ENCODE data around the gene ROR1. TPM values are rescaled to one million over a fixed set of nuclear protein-coding genes. Genes with fewer than 3 reads are reported as not detected.

ROR1 gene
- not detected for total RNA-seq
- polyA plus RNA-seq: not detected

DNA sequence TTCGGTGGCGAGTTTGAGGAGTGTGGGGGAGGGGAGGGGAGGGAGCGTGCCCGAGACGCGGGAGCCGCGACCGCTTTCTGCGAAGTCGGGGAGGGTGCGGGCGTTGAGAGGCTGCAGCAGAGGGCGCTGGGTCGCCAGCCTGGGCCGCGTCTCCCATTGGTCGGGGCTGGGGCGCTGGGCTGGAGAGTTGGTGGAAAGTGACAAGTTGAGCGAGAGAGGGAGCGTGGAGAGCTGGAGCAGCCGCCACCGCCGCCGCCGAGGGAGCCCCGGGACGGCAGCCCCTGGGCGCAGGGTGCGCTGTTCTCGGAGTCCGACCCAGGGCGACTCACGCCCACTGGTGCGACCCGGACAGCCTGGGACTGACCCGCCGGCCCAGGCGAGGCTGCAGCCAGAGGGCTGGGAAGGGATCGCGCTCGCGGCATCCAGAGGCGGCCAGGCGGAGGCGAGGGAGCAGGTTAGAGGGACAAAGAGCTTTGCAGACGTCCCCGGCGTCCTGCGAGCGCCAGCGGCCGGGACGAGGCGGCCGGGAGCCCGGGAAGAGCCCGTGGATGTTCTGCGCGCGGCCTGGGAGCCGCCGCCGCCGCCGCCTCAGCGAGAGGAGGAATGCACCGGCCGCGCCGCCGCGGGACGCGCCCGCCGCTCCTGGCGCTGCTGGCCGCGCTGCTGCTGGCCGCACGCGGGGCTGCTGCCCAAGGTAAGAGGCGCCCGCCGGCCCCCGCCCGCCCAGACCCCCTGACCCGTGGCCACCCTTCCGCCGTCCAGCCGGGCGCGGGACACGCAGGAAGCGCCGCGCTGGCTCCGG, at the start of gene ROR1:
ROR1 (plus strand) TSS at position 203 of the 802 bp plus-strand sequence.
- peaks cover 63% of the 10 kb centered on the region for H3K27me3 Mint-ChIP-seq
- Histone ChIP-seq H3K4me3 (ENCODE audit: low read depth, low read length) (no peak within 1 kb of the TSS), H3K36me3 (ENCODE audit: control insufficient read depth, insufficient read depth, low read length) (no peaks in the 10 kb centered on the region), H3K4me1 (ENCODE audit: control insufficient read depth, insufficient read depth, low read length, poor library complexity, severe bottlenecking) (peaks cover 14% of the 10 kb centered on the region), H3K9me3 (ENCODE audit: control insufficient read depth in 2 of 2, low read length in 2 of 2) (no peaks in the 10 kb centered on the region), H3K27me3 (ENCODE audit: control insufficient read depth, insufficient read depth, low read length) (peaks cover 30% of the 10 kb centered on the region), H3K27ac (ENCODE audit: insufficient read depth, low read length, poor library complexity, severe bottlenecking) (no peak within 1 kb of the TSS)
- peak within 1 kb of the TSS in 3 of 4 donors; percentile 74 to 88 (median 80) for H3K4me3 Mint-ChIP-seq
- no peaks in the 10 kb centered on the region for H3K36me3 Mint-ChIP-seq
- peak; percentile 47 to 68 for ATAC-seq (ENCODE audit: low read depth in 2 of 2)
- H3K4me1 Mint-ChIP-seq: peaks cover 0 to 17% (median 14%) of the 10 kb centered on the region in 4 donors
- DNase-seq: peak in 2 of 3 donors; percentile 7 to 57
- peaks cover 0 to 2% (median 0%) of the 10 kb centered on the region in 7 donors for H3K9me3 Mint-ChIP-seq
- no peak within 1 kb of the TSS for H3K27ac Mint-ChIP-seq

DNA sequence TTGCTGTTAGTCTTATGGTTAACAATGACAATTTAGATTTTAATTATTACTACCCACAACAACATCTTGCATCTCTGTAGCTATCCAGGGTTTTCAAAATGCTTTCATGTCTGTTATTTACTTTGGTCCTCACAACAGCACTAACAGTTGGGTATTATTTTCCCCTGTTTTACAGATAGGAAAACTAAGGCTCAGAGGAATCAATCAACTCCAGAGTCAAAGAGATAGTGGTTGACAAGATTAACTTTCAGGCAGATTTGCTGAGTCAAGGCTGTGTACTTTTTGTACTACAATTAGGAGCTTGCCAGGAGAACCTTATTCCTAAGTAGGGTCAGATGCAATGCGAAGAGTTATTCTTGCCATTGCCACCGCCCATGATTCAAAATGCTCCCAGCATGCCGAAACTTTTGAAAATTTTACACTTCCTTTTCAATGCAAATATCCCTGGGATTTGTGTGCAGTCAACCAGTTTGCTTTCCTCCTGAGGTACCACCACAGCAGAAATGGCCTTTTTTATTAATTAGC, 49.4 kb upstream of the ROR1 start:
- Mint-ChIP-seq H3K27me3 (no peaks in the 10 kb centered on the region), H3K4me3 (no peak overlapping the region), H3K36me3 (no peaks in the 10 kb centered on the region), H3K27ac (no peak overlapping the region), H3K4me1 (no peaks in the 10 kb centered on the region), H3K9me3 (no peaks in the 10 kb centered on the region)
- H3K9me3 ChIP-seq (ENCODE audit: control insufficient read depth in 2 of 2, low read length in 2 of 2): no peaks in the 10 kb centered on the region
- H3K4me1 ChIP-seq (ENCODE audit: control insufficient read depth, insufficient read depth, low read length, poor library complexity, severe bottlenecking): no peaks in the 10 kb centered on the region
- no peak overlapping the region for H3K4me3 ChIP-seq (ENCODE audit: low read depth, low read length)
- H3K36me3 ChIP-seq (ENCODE audit: control insufficient read depth, insufficient read depth, low read length): no peaks in the 10 kb centered on the region
- DNase-seq (no peak), ATAC-seq (ENCODE audit: low read depth in 2 of 2) (no peak)
- no peak overlapping the region for H3K27ac ChIP-seq (ENCODE audit: insufficient read depth, low read length, poor library complexity, severe bottlenecking)
- H3K27me3 ChIP-seq (ENCODE audit: control insufficient read depth, insufficient read depth, low read length): peaks cover 2% of the 10 kb centered on the region

DNA sequence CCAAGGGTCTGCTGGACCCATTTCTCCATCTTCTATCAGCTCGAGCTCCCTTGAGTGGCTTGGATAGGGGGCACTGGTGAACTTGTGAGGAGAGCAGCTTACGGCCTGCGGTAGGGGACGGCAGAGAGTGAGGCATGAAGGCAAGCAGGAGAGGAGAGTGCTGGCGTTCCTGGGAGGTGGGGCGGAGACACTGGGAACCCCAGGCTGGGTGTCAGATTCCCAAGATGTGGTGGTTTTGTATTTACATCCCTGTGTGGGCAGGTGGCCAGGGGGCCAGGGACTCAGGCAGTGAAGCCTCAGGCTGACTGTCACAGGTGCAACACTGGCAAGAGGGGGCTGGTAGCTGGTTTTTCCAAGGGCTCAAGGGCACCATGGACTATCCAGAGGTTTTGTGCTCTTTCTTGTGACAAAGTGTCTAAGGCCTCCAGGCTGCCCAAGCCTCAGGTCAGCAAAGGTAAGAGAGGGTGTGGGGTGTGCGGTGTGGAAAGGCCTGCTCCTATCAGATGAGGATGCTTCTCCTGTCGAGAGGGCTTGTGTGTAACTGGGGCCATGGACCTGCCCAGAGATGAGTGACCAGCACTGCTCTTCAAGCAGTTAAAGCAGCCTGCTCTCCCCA, 45.1 kb upstream of the ROR1 start:
- no peaks in the 10 kb centered on the region for H3K4me1 Mint-ChIP-seq
- no peak overlapping the region for H3K4me3 Mint-ChIP-seq
- no peaks in the 10 kb centered on the region for H3K4me1 ChIP-seq (ENCODE audit: control insufficient read depth, insufficient read depth, low read length, poor library complexity, severe bottlenecking)

DNA sequence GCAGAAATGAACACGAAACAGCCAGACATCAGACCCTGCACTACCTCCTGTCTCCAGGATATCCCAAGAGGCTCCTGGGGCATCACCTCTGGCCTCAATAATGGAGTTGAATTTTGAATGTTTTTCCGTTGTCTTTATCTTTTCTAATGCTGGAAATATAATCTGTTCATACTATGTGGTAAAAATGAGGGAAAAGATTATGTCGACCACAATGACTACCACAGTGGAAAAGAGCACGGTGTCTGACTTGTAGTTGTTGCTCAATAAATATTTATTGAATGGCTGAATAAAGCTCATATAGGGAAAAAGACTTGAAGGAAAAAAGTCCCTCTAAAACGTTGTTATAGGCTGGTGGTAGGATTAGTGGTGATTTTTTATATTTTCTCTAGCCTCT, 44.6 kb upstream of the ROR1 start:
- Histone ChIP-seq H3K9me3 (ENCODE audit: control insufficient read depth in 2 of 2, low read length in 2 of 2) (no peaks in the 10 kb centered on the region), H3K4me1 (ENCODE audit: control insufficient read depth, insufficient read depth, low read length, poor library complexity, severe bottlenecking) (no peaks in the 10 kb centered on the region), H3K27me3 (ENCODE audit: control insufficient read depth, insufficient read depth, low read length) (no peaks in the 10 kb centered on the region), H3K27ac (ENCODE audit: insufficient read depth, low read length, poor library complexity, severe bottlenecking) (no peak overlapping the region), H3K4me3 (ENCODE audit: low read depth, low read length) (no peak overlapping the region), H3K36me3 (ENCODE audit: control insufficient read depth, insufficient read depth, low read length) (no peaks in the 10 kb centered on the region)
- no peak overlapping the region for H3K27ac Mint-ChIP-seq
- no peak for DNase-seq
- no peak for ATAC-seq (ENCODE audit: low read depth in 2 of 2)
- H3K36me3 Mint-ChIP-seq: no peaks in the 10 kb centered on the region
- no peaks in the 10 kb centered on the region for H3K4me1 Mint-ChIP-seq
- peaks cover 0 to 1% (median 0%) of the 10 kb centered on the region in 7 donors for H3K9me3 Mint-ChIP-seq
- H3K27me3 Mint-ChIP-seq: no peaks in the 10 kb centered on the region
- H3K4me3 Mint-ChIP-seq: no peak overlapping the region

More for the DNA sequence above, 45.1 kb upstream of the ROR1 start:
- H3K36me3 ChIP-seq (ENCODE audit: control insufficient read depth, insufficient read depth, low read length): no peaks in the 10 kb centered on the region
- H3K9me3 ChIP-seq (ENCODE audit: control insufficient read depth in 2 of 2, low read length in 2 of 2): no peaks in the 10 kb centered on the region
- no peaks in the 10 kb centered on the region for H3K27me3 ChIP-seq (ENCODE audit: control insufficient read depth, insufficient read depth, low read length)
- Mint-ChIP-seq H3K36me3 (no peaks in the 10 kb centered on the region), H3K27me3 (no peaks in the 10 kb centered on the region), H3K9me3 (peaks cover 0 to 1% (median 0%) of the 10 kb centered on the region in 7 donors), H3K27ac (no peak overlapping the region)
- H3K27ac ChIP-seq (ENCODE audit: insufficient read depth, low read length, poor library complexity, severe bottlenecking): no peak overlapping the region
- DNase-seq: no peak
- H3K4me3 ChIP-seq (ENCODE audit: low read depth, low read length): no peak overlapping the region
- no peak for ATAC-seq (ENCODE audit: low read depth in 2 of 2)

DNA sequence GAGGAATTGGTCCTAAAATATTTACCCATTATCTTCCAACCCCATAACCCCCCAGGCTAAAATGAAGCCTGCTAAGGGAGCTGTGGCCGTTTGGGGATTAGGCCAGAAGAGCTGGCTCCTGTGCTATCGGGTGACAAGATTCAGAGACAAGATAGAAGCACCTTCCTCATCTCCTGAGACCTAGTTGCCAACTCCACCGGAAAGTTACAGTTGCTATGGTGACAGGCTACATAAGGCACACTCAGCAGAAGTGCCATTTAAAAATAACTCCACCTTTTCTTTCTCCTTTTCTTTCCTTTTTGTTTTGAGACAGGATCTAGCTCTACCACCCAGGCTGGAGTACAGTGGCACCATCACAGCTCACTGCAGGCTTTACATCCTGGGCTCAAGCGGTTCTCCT, 43.6 kb upstream of the ROR1 start:
- H3K9me3 ChIP-seq (ENCODE audit: control insufficient read depth in 2 of 2, low read length in 2 of 2): no peaks in the 10 kb centered on the region
- H3K9me3 Mint-ChIP-seq: peaks cover 0 to 1% (median 0%) of the 10 kb centered on the region in 7 donors
- H3K4me3 Mint-ChIP-seq: no peak overlapping the region
- no peaks in the 10 kb centered on the region for H3K27me3 ChIP-seq (ENCODE audit: control insufficient read depth, insufficient read depth, low read length)
- H3K27ac ChIP-seq (ENCODE audit: insufficient read depth, low read length, poor library complexity, severe bottlenecking): no peak overlapping the region
- no peak for ATAC-seq (ENCODE audit: low read depth in 2 of 2)
- no peaks in the 10 kb centered on the region for H3K27me3 Mint-ChIP-seq
- H3K27ac Mint-ChIP-seq: no peak overlapping the region
- no peak for DNase-seq
- H3K4me3 ChIP-seq (ENCODE audit: low read depth, low read length): no peak overlapping the region
- no peaks in the 10 kb centered on the region for H3K4me1 Mint-ChIP-seq
- H3K36me3 Mint-ChIP-seq: no peaks in the 10 kb centered on the region
- H3K4me1 ChIP-seq (ENCODE audit: control insufficient read depth, insufficient read depth, low read length, poor library complexity, severe bottlenecking): no peaks in the 10 kb centered on the region
- no peaks in the 10 kb centered on the region for H3K36me3 ChIP-seq (ENCODE audit: control insufficient read depth, insufficient read depth, low read length)

DNA sequence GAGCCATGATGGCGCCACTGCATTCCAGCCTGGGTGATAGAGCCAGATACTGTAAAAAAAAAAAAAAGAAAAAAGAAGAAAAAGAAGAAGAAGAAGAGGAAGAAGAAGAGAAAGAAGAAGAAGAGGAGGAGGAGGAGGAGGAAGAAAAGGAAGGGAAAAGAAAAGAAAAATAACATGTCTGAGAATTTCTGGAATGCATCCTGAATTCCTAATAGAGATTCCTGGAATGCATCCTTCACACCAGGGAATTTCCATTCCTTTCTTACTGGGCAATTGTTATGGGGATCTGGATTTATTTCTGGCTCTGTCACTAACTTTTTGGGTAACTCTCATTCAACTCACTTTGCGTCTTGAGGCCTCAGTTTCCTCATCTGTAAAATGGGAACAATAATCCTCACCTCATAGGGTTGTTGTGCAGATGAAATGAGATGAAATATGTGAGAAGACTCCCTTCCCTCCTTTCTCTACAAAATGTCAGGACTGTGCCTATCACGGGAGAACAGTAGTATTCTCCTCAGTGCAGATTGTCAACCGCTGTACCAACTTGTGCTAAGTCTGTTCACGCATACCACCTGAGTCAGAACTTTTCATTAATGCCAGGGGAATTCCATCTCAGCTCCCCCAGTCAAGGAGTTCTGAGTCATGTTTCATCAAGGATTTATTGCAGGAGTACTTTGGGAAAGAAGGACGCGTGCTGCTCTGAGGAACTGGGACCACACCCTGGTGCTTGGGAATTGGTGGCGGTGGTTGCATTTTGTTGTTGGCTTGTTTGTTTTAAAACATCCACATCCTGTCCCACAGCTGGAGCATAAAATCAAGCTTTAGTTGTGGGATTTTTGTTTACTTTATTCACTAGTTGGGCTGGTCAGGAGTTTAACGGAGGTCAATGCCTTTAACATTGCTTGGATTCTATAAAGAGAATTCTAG, 42.4 kb upstream of the ROR1 start:
- Mint-ChIP-seq H3K4me1 (no peaks in the 10 kb centered on the region), H3K4me3 (no peak overlapping the region), H3K27ac (no peak overlapping the region), H3K27me3 (no peaks in the 10 kb centered on the region), H3K36me3 (no peaks in the 10 kb centered on the region), H3K9me3 (peaks cover 0 to 2% (median 0%) of the 10 kb centered on the region in 7 donors)
- Histone ChIP-seq H3K36me3 (ENCODE audit: control insufficient read depth, insufficient read depth, low read length) (no peaks in the 10 kb centered on the region), H3K9me3 (ENCODE audit: control insufficient read depth in 2 of 2, low read length in 2 of 2) (no peaks in the 10 kb centered on the region), H3K27ac (ENCODE audit: insufficient read depth, low read length, poor library complexity, severe bottlenecking) (no peak overlapping the region), H3K27me3 (ENCODE audit: control insufficient read depth, insufficient read depth, low read length) (no peaks in the 10 kb centered on the region), H3K4me1 (ENCODE audit: control insufficient read depth, insufficient read depth, low read length, poor library complexity, severe bottlenecking) (no peaks in the 10 kb centered on the region), H3K4me3 (ENCODE audit: low read depth, low read length) (no peak overlapping the region)
- DNase-seq (no peak), ATAC-seq (ENCODE audit: low read depth in 2 of 2) (no peak)

DNA sequence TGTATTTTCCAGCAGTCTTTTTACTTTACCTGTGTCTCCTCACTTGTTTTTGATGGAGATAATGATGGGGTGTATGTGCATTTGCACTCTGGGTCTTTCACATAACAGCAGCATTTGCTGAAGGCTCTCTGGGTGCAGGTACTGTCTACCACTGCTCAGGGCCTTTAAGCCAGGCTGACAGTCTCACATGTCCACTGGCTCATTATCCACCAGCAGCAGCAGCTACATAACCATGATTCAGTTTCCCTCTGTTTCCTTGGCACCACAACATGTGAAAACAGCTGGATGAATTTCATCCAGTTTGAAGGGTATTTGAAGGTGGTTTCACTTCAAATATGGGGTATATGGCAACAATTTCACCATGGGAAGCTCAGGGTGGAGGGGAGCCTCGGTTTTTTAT, 41.2 kb upstream of the ROR1 start:
- H3K36me3 Mint-ChIP-seq: no peaks in the 10 kb centered on the region
- Histone ChIP-seq H3K27ac (ENCODE audit: insufficient read depth, low read length, poor library complexity, severe bottlenecking) (no peak overlapping the region), H3K36me3 (ENCODE audit: control insufficient read depth, insufficient read depth, low read length) (no peaks in the 10 kb centered on the region), H3K4me1 (ENCODE audit: control insufficient read depth, insufficient read depth, low read length, poor library complexity, severe bottlenecking) (no peaks in the 10 kb centered on the region), H3K9me3 (ENCODE audit: control insufficient read depth in 2 of 2, low read length in 2 of 2) (no peaks in the 10 kb centered on the region), H3K27me3 (ENCODE audit: control insufficient read depth, insufficient read depth, low read length) (no peaks in the 10 kb centered on the region), H3K4me3 (ENCODE audit: low read depth, low read length) (no peak overlapping the region)
- H3K4me1 Mint-ChIP-seq: no peaks in the 10 kb centered on the region
- peaks cover 0 to 5% (median 0%) of the 10 kb centered on the region in 7 donors for H3K9me3 Mint-ChIP-seq
- no peaks in the 10 kb centered on the region for H3K27me3 Mint-ChIP-seq
- no peak overlapping the region for H3K27ac Mint-ChIP-seq
- no peak overlapping the region for H3K4me3 Mint-ChIP-seq
- DNase-seq (no peak), ATAC-seq (ENCODE audit: low read depth in 2 of 2) (no peak)

Measured in CD4-positive, CD25-positive, alpha-beta regulatory T cell (primary cell).